ENCODE measurements around the gene EFCAB8.

Gene EFCAB8

DNA sequence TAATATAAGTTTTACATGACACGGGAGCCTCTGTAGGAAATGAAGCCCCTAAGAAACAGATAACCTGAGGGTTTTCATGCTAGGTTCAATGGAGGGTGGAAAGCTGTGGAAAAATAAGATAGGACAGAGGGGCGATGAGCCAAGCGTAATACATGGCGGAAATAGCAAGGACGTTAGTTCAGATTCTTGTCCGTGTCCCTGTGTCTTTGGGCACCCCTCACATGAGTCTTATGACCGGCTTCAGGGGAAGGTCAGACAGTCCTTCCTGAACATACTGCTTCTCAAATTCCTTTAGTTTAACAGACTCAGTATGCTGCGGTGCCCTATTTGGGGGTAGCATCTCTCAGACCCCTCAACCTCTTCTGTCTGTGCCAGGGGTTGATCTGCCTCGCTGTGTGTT is 20.8 kb downstream of the EFCAB8 start:
- Histone ChIP-seq H3K4me1 (no peaks in the 10 kb centered on the region), H3K4me3 (no peak overlapping the region), H3K9me3 (no peaks in the 10 kb centered on the region), H3K27ac (no peak overlapping the region), H3K27me3 (no peaks in the 10 kb centered on the region), H3K36me3 (peaks cover 0 to 4% (median 0%) of the 10 kb centered on the region in 3 donors)
- intact Hi-C loops (cut with DNase I; ENCODE audit: low total_unique reads) = no loop called here
- DNase-seq = no peak
- TF ChIP-seq, protein P1, sequence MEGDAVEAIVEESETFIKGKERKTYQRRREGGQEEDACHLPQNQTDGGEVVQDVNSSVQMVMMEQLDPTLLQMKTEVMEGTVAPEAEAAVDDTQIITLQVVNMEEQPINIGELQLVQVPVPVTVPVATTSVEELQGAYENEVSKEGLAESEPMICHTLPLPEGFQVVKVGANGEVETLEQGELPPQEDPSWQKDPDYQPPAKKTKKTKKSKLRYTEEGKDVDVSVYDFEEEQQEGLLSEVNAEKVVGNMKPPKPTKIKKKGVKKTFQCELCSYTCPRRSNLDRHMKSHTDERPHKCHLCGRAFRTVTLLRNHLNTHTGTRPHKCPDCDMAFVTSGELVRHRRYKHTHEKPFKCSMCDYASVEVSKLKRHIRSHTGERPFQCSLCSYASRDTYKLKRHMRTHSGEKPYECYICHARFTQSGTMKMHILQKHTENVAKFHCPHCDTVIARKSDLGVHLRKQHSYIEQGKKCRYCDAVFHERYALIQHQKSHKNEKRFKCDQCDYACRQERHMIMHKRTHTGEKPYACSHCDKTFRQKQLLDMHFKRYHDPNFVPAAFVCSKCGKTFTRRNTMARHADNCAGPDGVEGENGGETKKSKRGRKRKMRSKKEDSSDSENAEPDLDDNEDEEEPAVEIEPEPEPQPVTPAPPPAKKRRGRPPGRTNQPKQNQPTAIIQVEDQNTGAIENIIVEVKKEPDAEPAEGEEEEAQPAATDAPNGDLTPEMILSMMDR (IDR thresholded peaks at IDR 0.05) = no peak

DNA sequence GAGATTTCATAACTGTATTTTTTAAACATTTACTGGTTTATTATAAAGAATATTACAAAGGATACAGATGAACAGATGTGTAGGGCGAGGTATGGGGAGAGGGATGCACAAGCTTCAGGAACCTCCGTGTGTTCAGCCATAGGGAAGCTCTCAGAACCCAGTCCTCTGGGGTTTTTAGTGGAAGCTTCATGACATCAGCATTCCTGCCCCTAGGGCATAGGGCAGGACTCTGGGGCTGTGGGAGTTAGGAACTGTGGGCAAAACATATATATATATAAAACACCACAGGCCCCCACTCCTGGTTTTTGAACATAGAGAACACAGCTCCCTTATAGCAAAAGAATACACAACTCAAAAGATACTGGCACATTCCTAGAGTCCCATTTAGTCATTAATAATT is 21.9 kb downstream of the EFCAB8 start:
- H3K27me3 ChIP-seq = no peaks in the 10 kb centered on the region
- H3K27ac ChIP-seq = no peak overlapping the region
- TF ChIP-seq, protein P1 (IDR thresholded peaks at IDR 0.05) = no peak
- H3K9me3 ChIP-seq = no peaks in the 10 kb centered on the region
- H3K4me1 ChIP-seq = no peaks in the 10 kb centered on the region
- intact Hi-C loops (cut with DNase I; ENCODE audit: low total_unique reads) = no loop called here
- peaks cover 0 to 4% (median 0%) of the 10 kb centered on the region in 3 donors for H3K36me3 ChIP-seq
- H3K4me3 ChIP-seq = no peak overlapping the region
- DNase-seq = no peak

- no peaks in the 10 kb centered on the region for H3K36me3 ChIP-seq
- H3K9me3 ChIP-seq = no peaks in the 10 kb centered on the region
- no peak overlapping the region for H3K4me3 ChIP-seq
- no peak for DNase-seq
- intact Hi-C loops (cut with DNase I; ENCODE audit: low total_unique reads) = no loop called here
- H3K4me1 ChIP-seq = no peaks in the 10 kb centered on the region
- H3K27ac ChIP-seq = no peak overlapping the region
- TF ChIP-seq, protein P1 (IDR thresholded peaks at IDR 0.05) = no peak
- H3K27me3 ChIP-seq = no peaks in the 10 kb centered on the region
Observed at GRCh38 chr20:32883081-32883480, 24.4 kb downstream of the EFCAB8 start.

DNA sequence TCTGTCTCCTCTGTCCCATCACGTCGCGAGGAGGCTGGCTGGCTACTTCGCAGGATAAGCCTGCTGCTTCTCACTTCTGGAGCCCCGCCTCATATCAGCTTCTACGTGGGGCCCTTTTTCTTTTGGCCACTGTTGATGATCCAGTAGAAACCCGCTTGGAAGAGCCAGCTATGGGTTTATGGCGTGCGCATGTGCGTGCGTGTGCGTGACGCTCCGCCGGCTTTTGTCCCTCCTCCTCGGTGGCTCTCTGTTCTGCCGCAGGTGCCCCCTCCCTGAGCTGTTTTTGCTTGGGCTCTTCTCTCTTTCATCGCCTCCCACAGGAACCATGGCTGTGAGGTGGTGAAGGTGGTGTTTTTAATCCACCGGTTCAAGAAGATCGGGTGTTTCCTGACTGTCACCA is 26.5 kb downstream of the EFCAB8 start:
- Histone ChIP-seq H3K27ac (no peak overlapping the region), H3K27me3 (no peaks in the 10 kb centered on the region), H3K4me3 (no peak overlapping the region), H3K36me3 (no peaks in the 10 kb centered on the region), H3K9me3 (no peaks in the 10 kb centered on the region), H3K4me1 (no peaks in the 10 kb centered on the region)
- intact Hi-C loops (cut with DNase I; ENCODE audit: low total_unique reads) = no loop called here
- no peak for DNase-seq
- TF ChIP-seq, protein P1 (IDR thresholded peaks at IDR 0.05) = no peak

GRCh38 chr20:32885952-32886351 is 27.2 kb downstream of the EFCAB8 start:
- Histone ChIP-seq H3K4me1 (no peaks in the 10 kb centered on the region), H3K27me3 (no peaks in the 10 kb centered on the region), H3K27ac (no peak overlapping the region), H3K4me3 (no peak overlapping the region), H3K36me3 (no peaks in the 10 kb centered on the region), H3K9me3 (no peaks in the 10 kb centered on the region)
- no peak for DNase-seq
- intact Hi-C loops (cut with DNase I; ENCODE audit: low total_unique reads) = no loop called here
- TF ChIP-seq, protein P1 (IDR thresholded peaks at IDR 0.05) = no peak

DNA sequence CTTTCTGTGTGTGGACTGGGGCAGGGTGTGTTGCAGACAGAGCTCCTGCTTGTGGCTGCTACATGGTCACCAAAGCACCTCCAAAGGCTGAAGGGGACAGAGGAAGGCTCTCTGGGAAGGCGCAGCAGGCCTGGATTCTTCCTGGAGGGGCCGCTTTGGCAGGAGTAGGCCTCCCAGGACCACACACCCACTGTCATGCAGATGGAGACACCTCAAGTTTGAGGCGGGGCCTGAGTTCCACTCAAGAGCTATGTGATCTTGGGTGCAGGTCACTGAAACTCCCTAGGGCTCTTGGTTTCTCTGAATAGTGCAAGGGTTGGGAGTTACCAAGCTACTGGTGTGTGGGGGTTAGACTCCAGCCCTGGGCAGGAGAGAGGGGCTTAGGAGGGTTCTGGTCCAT is 27.9 kb downstream of the EFCAB8 start:
- TF ChIP-seq, protein P1 (IDR thresholded peaks at IDR 0.05) = no peak
- H3K27ac ChIP-seq = no peak overlapping the region
- intact Hi-C loops (cut with DNase I; ENCODE audit: low total_unique reads) = no loop called here

More for the DNA sequence above, 27.9 kb downstream of the EFCAB8 start:
- DNase-seq = no peak
- no peaks in the 10 kb centered on the region for H3K9me3 ChIP-seq
- no peaks in the 10 kb centered on the region for H3K36me3 ChIP-seq
- H3K4me1 ChIP-seq = no peaks in the 10 kb centered on the region
- H3K4me3 ChIP-seq = no peak overlapping the region
- no peaks in the 10 kb centered on the region for H3K27me3 ChIP-seq
